Psoas muscle (tissue), 8 donors: Measurements from ENCODE around the gene TENT4B. TPM values are rescaled to one million over a fixed set of nuclear protein-coding genes. Genes with fewer than 3 reads are reported as not detected.

Experiments used
- ATAC-seq, 4 donors: fragments of 200-7000 bp; cut with Tn5 transposase; one replicate each; pipeline ENCODE4 v1.9.1; 2020; ENCODE audit warnings: moderate library complexity in 3 of 4, mild to moderate bottlenecking in 2 of 4
- DNase-seq, 2 donors: peaks; one replicate each; pipeline ENCODE4 v3.0.0-alpha.2; 2020
- H3K27ac ChIP-seq: fragments of 200-600 bp; one replicate; pipeline ENCODE4 v1.8.0; 2022
- H3K27me3 ChIP-seq, 3 donors: fragments of 200-600 bp in 1 of 3; one replicate each; pipeline versions ENCODE4 v1.6.1 to v1.8.0; 2013 to 2022; ENCODE audit warnings: low read length in 2 of 3, mild to moderate bottlenecking in 2 of 3, moderate library complexity in 1 of 3; ENCODE audit not compliant: insufficient read depth in 3 of 3
- H3K36me3 ChIP-seq, 2 donors: fragments of 200-600 bp in 1 of 2; one replicate each; pipeline versions ENCODE4 v1.6.1 to v1.8.0; 2013 to 2022; ENCODE audit warnings: low read depth in 1 of 2, mild to moderate bottlenecking in 1 of 2, moderate library complexity in 1 of 2; ENCODE audit not compliant: insufficient read depth in 1 of 2
- H3K4me1 ChIP-seq: fragments of 200-600 bp; one replicate; pipeline ENCODE4 v1.8.0; 2022
- H3K4me3 ChIP-seq: fragments of 200-600 bp; one replicate; pipeline ENCODE4 v1.8.0; 2022; ENCODE audit warnings: mild to moderate bottlenecking
- H3K9me3 ChIP-seq: fragments of 200-600 bp; one replicate; pipeline ENCODE4 v1.8.0; 2022
- CTCF ChIP-seq: fragments of 200-600 bp; IDR thresholded peaks from one replicate; pipeline ENCODE4 v1.8.0; 2022; ENCODE audit warnings: antibody characterized with exemption
- WGBS, 3 donors: extraction: QIAGEN DNeasy Blood & Tissue Kit; methylation state at CpG; one replicate each; pipeline versions ENCODE4 v1.1.6 to v1.1.7; 2013; 5-methylcytosine and 5-hydroxymethylcytosine counted together
- intact Hi-C, 2 donors: fragments of 100-400 bp; cut with DNase I; formaldehyde crosslinking; loops; one replicate each; pipeline versions ENCODE4 v1.11.0 to v1.14.2; 2022
- polyA plus RNA-seq, 3 donors: library from polyadenylated mRNA; stranded (reverse); fragments of 200-250 nt; gene quantifications; one replicate each; pipeline ENCODE4 v1.2.3, GENCODE V29; 2013
- total RNA-seq, 4 donors: library from RNA; stranded (reverse); fragmentation: NEBNext Ultra II Directional in 2 of 4; extraction: Animal tissue kit (Norgen Biotek cat#: 25700) in 2 of 4; gene quantifications; one replicate each; pipeline versions ENCODE4 v1.2.1 to v1.2.4, GENCODE V29; 2021 to 2023
- donor health status: healthy with polysubstance abuse.
- donor health status: DM: no; HTN: no; CAD: no; lungs with moderate emphysema.
- donor health status: Bipolar disorder and iron deficiency.
- donor health status: healthy.
- donor health status: DM: yes; HTN: yes; CAD: no.
- donor health status: DM: no; HTN: no; CAD: no.
- donor health status: DM: no; HTN: no; CAD: no.
- donor health status: DM: yes; HTN: yes; CAD: no.

The TENT4B gene
- total and polyA plus RNA-seq, 7 donors = 3.5 to 9.7 (median 7.1) TPM

DNA sequence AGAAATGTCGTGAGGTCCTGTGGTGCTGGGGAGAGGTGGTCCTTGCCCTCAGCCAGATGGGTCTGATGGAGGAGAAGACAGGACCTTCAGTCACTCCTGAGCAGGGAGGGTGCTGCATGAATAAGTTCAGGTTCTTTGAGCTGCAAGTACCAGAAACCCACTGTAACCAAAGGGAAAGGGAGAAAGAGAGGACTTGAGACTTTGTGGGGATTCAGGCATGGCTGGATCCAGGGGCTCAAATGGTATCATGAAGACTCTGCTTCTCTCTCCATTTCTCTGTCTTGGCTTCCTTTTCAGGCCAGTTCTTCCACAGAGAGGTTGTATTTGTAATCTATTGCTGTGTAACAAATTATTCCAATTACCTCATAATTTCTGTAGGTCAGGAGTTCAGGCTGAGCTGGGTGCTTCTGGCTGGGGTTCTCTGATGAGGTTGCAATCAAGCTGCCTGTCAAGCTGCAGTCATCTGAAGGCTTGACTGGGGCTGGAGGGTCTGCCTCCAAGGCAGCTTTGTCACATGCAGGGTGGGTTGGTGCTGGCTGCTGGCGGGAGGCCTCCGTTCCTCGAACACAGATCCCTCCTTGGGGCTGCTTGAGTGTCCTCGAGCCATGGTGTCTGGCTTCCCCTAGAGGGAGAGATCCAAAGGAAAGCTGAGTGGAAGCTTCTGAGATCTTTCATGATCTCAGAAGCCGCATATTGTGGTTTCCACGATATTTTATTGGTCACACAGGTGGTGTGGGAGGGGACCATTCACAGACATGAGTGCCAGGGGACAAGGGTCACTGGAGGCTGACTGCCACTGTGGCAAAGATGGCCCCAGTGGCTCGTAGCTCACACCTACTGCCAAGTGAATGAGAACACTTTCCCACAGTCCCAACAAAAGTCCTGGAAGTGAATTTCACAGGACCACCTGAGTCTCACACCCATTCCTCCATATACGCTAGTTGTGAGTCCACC is 107.4 kb downstream of the TENT4B start:
- ATAC-seq = no peak
- Histone ChIP-seq H3K4me1 (no peaks in the 10 kb centered on the region), H3K36me3 (no peaks in the 10 kb centered on the region), H3K27me3 (no peaks in the 10 kb centered on the region), H3K4me3 (no peak overlapping the region), H3K9me3 (no peaks in the 10 kb centered on the region), H3K27ac (no peak overlapping the region)
- no peak for TF ChIP-seq CTCF
- no peak for DNase-seq
- 76 to 91% (median 81%) methylated on average over 9 of the region's 9 CpGs for WGBS, 3 donors
- intact Hi-C loops = no loop called here

GRCh38 chr16:50261160-50261706 is 108.1 kb downstream of the TENT4B start:
- H3K27me3 ChIP-seq = peaks cover 0 to 2% (median 0%) of the 10 kb centered on the region in 3 donors
- H3K9me3 ChIP-seq = no peaks in the 10 kb centered on the region
- H3K4me3 ChIP-seq = no peak overlapping the region
- H3K36me3 ChIP-seq = no peaks in the 10 kb centered on the region
- no peaks in the 10 kb centered on the region for H3K4me1 ChIP-seq
- TF ChIP-seq CTCF = no peak
- H3K27ac ChIP-seq = no peak overlapping the region
- ATAC-seq (no peak), DNase-seq (peak in 1 of 2 donors; percentile 46)
- WGBS, 3 donors = 59 to 79% (median 64%) methylated on average over 9 of the region's 9 CpGs
- intact Hi-C loops = no loop called here

- Histone ChIP-seq H3K27me3 (peaks cover 0 to 2% (median 0%) of the 10 kb centered on the region in 3 donors), H3K36me3 (no peaks in the 10 kb centered on the region)
- WGBS, 3 donors = 29 to 36% (median 32%) methylated on average over 11 of the region's 11 CpGs
Measured at GRCh38 chr16:50261707-50262235, 108.7 kb downstream of the TENT4B start.

More at GRCh38 chr16:50261707-50262235, 108.7 kb downstream of the TENT4B start:
- H3K4me3 ChIP-seq = no peak overlapping the region
- no peak for TF ChIP-seq CTCF
- no peaks in the 10 kb centered on the region for H3K4me1 ChIP-seq
- DNase-seq (peak in 1 of 2 donors; percentile 52), ATAC-seq (no peak)
- H3K27ac ChIP-seq = no peak overlapping the region
- intact Hi-C loops = no loop called here
- H3K9me3 ChIP-seq = no peaks in the 10 kb centered on the region
